ENCODE measurements around the gene RGS11.

Gene RGS11

DNA sequence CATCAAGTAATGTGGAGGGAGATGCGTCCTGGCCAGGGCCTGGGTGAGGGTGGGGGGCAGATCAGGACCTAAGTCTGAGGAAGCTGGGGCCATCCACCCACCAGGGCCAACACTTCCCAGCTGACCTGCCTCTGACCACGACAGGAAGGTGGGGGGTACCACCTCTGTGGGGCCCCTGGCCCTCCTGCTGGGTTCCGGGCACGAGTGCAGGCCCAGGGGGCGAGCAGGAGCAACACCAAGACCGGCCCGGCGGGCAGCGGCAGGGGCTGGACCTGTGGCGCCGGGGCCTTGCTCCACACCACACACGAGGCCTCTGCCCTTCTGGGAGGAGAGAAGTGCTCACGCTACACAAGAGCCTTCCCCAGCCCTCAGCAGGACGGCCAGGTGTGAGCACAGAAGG, 20.5 kb upstream of the RGS11 start:
- DNase-seq, result no peak

DNA sequence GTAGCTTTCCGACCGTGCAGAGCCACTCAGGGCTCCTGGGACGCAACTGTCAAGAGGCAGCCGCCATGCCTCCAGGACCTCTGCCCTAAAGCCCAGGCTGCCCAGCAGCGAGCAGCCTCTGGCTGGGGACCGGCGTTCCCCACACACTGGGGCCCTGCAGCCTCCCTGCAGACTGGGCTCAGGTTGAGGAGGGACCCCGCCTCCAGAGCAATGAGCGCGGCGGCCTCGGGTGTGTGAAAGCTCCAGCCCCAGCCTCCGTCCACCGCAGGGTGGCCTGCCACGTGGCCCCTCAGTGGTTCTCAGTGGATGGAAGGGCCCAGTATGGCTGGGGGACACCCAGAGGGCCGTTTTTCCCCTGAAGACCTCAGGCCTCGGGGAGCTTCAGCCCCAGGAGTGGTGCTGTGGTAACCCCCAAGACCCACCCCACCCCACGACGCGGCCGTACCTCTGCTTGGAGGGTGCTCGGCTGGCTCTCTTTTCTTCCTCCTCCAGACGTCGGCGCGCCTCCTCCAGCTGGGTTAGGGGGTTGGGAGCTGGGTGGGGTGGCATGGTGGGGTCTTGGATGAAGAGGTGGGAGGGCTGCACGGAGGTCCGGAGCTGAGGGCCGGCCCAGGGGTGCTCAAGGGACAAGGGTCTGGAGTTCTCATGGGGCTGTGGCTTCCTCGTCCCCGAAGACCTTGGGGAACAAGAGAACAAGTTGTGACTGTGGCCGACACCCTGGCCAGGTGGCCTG, 17.5 kb upstream of the RGS11 start:
- no peak for DNase-seq

DNA sequence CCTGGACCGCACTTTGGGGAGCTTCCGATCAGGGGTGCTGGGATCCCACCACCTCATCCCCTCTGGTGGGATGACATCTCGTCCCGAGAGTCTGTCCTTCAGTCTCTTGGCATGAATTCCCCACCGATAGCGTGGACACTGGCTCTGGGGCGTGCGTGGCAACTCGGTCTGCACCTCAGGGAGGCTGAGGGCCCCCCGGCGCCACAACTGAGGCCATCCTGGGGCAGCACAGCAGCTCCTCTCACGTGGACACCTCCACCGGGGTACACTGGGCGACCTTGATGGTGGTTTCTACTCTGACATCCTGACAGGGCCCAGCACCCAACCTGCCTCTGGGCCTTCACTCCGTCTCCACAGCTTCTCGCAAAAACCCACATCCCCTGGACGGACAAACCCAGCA, 15.8 kb upstream of the RGS11 start:
- no peak for DNase-seq

- DNase-seq, result no peak
These were observed 15.1 kb upstream of the RGS11 start for GRCh38 chr16:290681-291405.

- no peak for DNase-seq
These were observed 14.4 kb upstream of the RGS11 start for GRCh38 chr16:290015-290680.

DNA sequence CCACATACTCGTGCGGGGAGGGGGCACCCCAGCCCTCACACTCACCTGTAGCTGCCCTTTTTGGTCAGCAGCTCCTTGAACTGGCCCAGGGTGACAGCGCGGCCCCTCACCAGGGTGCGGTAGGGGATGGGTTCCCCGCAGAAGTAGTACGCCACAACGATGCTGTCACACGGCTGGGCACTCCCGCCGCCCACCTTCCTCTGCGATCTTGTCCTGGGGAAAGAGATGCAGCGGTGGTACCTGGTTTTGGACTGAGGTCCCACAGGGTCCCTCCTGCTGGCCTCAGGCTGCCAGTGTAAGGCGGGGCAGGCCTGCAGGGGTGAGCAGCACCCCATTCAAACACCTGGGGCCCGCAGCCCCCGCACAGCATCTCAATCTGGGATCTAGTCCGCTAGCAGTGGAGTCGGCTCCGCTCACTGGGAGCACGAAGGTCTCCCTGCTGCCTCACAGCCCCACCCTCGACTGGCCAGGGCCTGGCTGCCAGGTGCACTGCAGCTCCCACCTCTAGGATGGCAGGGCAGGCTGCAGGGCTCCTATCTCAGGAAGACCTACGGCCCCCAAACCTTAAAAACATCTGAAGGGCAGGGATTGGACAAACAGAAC, 13.8 kb upstream of the RGS11 start:
- DNase-seq, result no peak

GRCh38 chr16:287981-288920, 12.5 kb upstream of the RGS11 start:
- DNase-seq, result no peak

- DNase-seq, result no peak
These were observed 11.6 kb upstream of the RGS11 start for GRCh38 chr16:287298-287811.

GRCh38 chr16:286491-287297, 10.9 kb upstream of the RGS11 start:
- DNase-seq, result no peak

- DNase-seq, result no peak
These were observed 9.7 kb upstream of the RGS11 start for GRCh38 chr16:285146-286055.

DNA sequence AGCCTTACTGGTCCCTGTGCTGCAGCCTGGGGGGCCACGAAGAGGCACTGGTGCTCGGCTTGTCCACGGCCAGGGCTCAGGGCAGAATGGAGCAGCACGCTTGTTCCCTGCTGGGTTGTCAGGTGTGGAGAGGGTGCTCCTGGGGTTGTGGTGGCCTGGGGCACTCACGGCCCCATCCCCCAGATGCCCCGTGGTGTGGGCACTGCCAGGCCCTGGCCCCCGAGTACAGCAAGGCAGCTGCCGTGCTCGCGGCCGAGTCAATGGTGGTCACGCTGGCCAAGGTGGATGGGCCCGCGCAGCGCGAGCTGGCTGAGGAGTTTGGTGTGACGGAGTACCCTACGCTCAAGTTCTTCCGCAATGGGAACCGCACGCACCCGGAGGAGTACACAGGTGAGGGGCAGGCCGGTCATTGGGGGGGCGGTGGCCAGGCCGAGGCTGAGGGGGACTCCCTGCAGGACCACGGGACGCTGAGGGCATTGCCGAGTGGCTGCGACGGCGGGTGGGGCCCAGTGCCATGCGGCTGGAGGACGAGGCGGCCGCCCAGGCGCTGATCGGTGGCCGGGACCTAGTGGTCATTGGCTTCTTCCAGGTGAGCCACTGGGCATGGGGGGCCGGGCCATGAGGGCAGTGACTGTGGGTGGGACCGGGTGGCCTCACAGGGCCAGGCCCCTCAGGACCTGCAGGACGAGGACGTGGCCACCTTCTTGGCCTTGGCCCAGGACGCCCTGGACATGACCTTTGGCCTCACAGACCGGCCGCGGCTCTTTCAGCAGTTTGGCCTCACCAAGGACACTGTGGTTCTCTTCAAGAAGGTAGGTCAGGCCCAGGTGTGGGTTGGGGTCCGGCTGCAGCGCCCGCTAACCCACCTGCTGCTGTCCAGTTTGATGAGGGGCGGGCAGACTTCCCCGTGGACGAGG, 8.7 kb upstream of the RGS11 start:
- DNase-seq, result no peak

GRCh38 chr16:283033-283805, 7.5 kb upstream of the RGS11 start, which contains the start of gene PDIA2:
Gene PDIA2, plus strand, starts transcription at chr16:283164. Its CDS starts 6 bp downstream, at chr16:283170.
- no peak for DNase-seq

DNA sequence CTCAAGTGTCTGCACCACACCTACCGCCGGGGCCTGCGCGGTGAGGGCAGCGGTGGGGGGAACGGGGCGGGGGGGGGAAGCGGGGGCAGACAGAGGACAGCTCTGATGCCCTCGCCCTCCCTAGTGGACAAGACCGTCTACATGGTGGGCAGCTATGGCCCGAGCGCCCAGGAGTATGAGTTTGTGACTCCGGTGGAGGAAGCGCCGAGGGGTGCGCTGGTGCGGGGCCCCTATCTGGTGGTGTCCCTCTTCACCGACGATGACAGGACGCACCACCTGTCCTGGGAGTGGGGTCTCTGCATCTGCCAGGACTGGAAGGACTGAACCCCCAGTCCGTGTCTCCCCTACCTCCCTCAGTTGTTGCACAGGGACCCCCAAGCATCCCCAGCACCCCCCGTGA, 6.7 kb upstream of the RGS11 start:
- DNase-seq, result no peak

DNA sequence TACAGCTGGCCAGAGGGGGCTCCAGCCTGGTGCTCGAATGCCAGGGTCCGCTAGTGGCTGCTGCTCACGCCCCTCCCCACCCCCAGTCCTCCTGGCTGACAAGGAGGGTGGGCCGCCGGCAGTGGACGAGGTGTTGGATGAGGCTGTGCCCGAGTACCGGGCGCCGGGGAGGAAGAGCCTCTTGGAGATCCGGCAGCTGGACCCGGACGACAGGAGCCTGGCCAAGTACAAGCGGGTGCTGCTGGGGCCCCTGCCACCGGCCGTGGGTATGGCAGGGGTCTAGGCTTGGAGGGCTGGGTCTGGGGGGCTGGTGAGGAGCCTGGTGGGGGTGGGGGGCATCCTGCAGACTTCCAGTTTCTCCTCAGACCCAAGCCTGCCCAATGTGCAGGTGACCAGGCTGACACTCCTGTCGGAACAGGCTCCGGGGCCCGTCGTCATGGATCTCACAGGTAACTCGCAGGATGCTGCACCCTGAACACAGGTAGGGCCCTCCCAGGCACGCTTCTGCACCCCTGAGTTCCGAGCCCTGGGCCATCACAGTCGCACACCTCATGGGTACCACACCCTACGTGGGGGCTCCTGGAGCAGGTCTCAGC, 6.0 kb upstream of the RGS11 start:
- DNase-seq, result no peak

GRCh38 chr16:280991-281659, 5.4 kb upstream of the RGS11 start:
- DNase-seq, result no peak

DNA sequence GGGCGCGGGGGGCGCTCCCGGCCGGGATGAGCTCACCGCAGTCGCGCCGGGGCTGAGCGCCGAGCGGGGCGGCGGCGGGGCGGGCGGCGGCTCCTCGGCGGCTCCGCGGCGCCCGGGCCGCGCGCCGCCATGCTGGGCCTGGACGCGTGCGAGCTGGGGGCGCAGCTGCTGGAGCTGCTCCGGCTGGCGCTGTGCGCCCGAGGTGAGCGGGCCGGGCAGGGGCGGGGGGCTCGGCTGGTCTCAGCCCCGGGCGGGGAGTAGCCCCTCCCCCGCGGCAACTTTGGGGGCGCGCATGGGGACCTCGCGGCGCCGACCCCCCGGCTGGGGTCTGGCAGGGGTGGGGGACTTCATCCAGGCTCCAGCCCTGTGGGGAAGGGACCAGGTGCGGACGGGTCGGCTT, 4.8 kb upstream of the RGS11 start, which contains the start of gene ARHGDIG:
ARHGDIG (plus strand) TSS at position 40 of the 400 bp plus-strand sequence; CDS start at position 130, 90 bp downstream.
- DNase-seq, result no peak

GRCh38 chr16:280005-280460, 4.3 kb upstream of the RGS11 start:
- DNase-seq, result no peak

Data from activated effector memory CD4-positive, alpha-beta T cell treated with anti-CD3 and anti-CD28 coated beads, Interleukin-2, amount 50 U/mL, for 16 hours (primary cell).